CD4-positive, alpha-beta T cell treated with Interleukin-15 for 1 hour (primary cell): ENCODE measurements around the gene TMEM234.

Experiments
- DNase-seq: peaks from one replicate; pipeline ENCODE4 v3.0.0-alpha.2; 2020

TMEM234 gene

DNA sequence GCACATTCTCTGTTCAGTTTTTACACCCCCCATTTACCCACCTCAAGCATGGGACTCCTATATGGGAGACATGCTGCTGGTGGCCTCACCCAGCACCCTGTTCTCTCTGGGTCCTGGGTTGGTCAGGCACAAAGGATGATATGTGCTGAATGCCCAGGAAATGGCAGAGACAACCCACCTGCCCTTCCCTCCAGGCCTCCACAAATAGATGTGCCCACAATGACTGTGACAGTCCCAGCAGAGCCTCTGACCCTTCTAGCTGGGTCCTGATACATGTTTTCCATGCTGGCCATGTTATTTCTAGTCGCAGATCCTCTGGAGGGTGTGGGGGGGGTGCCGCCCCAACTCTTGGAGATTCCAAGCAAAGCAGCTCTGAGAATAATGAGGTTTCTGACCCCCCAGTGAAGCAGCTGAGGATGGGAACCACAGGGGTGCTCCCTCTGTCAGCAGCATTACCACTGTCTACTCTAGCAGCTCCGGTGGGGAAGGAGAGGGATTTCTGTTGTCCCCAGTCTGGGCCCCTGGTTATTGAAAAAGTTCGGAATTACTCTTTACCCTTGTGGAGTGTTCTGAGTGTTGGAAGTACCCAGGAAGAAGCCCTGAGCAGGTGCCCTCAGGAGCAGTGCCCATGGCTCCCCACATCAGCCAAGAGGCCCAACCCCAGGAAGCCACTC is 23.0 kb downstream of the TMEM234 start:
- DNase-seq: no peak

DNA sequence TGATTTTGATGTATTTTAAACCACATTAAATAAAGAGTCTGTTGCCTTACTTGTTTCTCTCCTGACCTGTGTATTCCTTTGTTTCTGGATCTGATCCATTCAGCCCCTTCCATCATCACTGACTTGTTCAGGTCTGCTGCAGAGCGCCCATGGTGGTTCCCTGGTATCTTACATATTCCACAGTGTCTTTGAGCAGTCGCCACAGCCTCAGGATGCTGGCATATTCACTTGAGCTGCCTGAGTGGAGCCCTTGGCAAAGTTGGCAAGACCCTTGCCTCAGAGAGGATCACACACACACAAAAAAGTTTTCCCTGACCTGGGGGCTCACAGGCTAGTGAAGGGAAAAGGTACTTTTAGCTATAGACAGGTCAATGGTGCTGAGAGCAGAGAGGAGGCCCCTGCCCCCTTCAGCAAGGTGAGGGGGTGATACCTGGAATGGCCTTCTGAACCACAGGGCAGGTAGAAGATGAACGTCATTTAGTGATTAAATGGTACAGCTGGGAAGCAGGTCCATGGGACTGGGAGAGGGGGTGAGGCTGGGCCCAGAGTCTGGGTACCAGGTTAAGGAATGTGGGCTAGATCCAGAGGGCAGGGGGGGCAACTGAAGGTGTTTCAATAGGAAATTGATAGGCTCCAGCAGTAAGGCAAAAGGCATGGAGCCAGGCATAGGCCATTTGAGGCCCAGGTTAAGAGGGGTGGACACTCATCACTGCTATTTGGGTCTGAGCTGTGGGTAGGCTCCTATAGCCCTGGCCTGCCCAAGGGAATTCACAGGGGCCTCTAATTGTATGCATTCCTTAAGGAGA is 23.7 kb downstream of the TMEM234 start:
- no peak for DNase-seq

DNA sequence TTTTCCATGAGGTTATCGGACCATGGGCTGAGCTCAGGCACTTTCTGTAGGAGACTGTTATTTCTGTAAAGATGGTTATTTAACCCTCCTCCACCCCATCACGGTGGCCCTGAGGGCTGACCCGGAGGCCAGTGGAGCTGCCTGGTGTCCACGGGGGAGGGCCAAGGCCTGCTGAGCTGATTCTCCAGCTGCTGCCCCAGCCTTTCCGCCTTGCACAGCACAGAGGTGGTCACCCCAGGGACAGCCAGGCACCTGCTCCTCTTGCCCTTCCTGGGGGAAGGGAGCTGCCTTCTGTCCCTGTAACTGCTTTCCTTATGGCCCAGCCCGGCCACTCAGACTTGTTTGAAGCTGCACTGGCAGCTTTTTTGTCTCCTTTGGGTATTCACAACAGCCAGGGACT is 24.3 kb downstream of the TMEM234 start:
- DNase-seq: no peak

DNA sequence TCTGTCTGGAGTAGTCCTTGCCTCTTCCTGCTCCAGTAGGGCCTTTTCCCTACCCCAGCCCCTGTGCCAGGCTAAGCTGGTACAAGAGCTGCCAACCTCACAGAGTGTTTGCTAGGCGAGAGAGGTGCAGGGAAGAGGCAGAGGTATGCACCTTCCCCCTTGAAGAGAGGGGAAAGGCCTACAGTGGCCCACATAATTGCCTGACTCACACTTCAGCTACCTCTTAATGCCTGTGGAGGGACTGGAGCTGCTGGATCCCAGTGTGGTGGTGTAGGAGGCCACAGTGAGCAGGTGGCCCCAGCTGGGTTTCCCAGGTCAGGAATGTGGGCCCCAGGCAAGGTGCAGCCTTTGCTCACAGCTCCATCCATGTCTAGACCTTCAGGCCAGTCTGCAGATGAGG is 25.1 kb downstream of the TMEM234 start:
- no peak for DNase-seq

DNA sequence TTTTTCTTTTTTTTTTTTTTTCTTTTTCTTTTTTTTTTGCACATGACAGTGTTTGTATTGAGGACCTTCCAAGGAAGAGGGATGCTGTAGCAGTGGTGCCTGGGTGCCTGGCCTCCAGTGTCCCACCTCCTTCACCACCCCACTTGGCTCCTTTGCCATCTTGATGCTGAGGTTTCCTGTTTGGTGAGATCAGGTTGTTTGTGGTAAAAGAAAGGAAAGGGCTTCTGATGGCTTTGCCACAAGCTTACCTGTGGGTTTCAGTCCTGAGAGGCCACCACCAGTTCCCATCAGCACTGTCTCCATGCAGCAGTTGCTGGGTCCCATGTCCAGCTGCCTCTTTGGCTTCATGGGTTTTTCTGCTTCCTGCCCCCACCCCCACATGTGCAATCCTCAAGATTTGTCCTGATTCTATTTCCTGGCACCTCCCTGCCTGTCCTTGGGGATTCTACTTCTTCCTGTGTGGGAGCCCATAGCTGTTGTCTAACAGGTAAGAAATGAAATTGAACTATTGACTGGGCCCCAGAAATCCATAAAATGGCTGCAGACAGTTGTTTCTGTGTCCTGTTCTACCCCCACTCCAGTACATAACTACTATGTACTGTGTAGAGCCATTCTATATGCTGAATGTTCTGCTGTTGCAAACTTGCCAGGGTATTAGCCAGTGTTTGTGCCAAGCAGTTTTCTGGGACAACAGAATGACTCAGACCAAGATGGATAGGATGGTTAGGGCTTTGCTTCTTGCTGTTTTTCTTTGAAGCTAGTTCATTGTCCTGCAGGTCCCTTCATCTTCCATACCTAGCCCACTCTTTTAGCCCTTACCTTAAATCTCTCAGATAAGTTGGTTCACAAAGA is 26.0 kb downstream of the TMEM234 start:
- no peak for DNase-seq

DNA sequence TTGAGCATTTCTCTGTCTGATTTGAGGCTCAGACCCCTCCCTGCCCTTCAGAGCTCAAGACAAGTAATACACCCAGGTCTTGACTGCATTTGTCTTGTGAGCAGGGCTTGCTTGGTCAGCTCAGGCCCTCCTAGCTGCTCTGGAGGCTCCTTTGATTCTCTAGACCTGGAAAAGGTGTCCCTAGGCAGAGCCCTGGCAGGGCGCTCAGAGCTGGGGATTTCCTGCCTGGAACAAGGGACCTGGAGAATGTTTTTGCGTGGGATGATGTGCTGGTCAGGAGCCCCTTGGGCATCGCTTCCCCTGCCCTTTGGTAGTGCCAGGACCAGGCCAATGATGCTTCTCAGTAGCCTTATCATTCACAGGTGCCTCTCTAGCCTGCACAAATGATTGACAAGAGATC is 26.6 kb downstream of the TMEM234 start:
- no peak for DNase-seq

DNA sequence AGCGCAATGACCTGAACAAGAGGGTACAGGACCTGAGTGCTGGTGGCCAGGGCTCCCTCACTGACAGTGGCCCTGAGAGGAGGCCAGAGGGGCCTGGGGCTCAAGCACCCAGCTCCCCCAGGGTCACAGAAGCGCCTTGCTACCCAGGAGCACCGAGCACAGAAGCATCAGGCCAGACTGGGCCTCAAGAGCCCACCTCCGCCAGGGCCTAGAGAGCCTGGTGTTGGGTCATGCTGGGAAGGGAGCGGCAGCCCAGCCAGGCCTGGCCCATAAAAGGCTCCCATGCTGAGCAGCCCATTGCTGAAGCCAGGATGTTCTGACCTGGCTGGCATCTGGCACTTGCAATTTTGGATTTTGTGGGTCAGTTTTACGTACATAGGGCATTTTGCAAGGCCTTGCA is 27.2 kb downstream of the TMEM234 start:
- no peak for DNase-seq

DNA sequence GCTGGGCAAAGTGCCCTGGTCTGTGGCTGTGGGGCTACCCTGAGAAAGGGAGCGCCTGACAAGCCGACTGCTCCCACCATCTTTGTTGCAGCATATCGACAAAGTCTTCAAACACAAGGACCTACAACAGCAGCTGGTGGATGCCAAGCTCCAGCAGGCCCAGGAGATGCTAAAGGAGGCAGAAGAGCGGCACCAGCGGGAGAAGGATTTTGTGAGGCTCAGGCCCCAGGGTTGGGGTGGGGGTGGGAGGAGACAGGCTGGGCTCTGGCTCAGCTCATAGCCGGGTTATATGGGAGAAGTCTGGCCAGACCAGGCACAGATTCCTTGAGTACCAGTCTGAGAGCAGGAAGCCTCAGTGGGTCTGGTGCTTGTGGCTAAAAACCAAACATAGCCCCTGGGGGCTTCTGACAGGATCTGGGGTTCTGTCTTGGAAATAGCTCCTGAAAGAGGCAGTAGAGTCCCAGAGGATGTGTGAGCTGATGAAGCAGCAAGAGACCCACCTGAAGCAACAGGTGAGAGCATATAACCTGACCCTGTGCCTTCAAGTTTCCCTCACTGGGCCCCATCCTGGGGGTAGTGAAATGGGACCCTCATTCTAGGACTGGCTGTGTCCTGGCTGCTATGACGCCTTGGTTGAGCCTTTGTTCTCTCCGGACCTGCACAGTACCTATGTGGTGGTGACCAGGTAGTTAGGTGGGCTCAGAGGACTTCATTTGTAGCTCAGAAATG is 29.8 kb downstream of the TMEM234 start:
- DNase-seq: no peak

DNA sequence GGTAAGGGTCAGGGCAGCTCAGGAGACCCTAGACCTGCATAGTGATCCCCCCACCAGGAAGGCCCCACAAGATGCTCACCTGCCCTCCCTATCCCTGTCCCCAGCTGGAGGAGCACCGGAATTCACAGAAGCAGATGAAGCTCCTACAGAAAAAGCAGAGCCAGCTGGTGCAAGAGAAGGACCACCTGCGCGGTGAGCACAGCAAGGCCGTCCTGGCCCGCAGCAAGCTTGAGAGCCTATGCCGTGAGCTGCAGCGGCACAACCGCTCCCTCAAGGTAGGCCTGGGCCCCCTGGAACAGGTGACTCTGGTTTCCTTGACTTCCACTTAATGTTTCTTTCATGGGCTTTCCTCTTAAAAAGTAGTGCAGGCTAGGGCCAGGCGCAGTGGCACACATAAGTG is 34.3 kb downstream of the TMEM234 start:
- no peak for DNase-seq

DNA sequence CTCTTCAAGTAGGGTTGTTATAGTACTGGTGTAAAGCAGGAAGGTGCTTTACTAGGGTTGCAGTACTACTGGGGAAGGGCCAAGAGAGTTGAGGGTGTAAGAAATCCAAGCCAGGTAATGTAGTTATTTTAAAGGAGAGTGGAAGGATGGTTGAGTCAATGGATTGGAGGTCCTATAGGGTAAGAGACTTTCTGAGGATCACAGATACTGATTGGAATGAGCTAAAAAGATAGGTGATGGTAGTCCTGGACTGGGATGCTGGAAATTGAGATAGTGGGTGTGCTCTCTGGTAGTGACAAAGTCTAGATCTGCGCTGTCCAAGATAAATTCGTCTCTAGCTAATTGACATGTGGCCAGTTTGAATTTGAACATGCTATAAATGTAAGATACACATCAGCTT is 35.7 kb downstream of the TMEM234 start:
- DNase-seq: no peak

DNA sequence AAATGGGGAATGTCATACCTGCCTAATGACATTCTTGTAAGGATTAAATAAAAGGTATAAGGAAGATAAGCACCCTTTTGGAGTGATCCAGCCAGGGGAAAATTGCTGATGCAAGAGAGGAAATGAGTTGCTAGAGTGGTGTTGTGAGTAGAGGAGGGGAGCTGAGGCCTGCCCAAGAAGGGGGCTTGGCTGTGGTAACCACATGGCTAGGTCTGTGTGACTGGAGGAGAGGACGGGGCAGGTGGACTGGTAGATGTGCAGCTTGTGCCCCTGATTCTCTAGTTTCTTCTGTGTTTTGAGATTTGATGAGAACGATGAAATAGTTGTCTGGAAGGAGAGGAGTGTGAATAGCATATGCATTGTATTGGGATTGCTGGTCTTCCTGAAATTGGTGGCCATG is 36.1 kb downstream of the TMEM234 start:
- no peak for DNase-seq

DNA sequence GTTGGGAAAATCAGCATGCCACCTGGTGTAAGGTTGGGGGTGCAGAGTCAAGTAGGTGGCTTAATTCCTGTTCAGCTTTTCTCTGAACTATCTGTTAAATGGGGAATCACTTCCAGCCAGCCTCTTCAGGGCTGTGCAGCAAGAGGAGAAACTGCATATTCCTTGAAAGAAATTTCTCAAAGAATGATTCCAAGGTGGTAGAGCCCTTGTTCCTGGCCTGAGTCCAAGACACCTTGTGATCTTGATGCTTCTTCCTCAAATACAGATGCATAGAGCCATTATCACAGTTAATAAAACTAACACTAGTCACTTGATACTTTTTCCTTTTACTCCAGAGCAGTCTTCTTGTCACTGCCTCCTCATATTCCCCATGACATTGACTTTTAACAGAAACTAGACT is 37.5 kb downstream of the TMEM234 start:
- DNase-seq: no peak

DNA sequence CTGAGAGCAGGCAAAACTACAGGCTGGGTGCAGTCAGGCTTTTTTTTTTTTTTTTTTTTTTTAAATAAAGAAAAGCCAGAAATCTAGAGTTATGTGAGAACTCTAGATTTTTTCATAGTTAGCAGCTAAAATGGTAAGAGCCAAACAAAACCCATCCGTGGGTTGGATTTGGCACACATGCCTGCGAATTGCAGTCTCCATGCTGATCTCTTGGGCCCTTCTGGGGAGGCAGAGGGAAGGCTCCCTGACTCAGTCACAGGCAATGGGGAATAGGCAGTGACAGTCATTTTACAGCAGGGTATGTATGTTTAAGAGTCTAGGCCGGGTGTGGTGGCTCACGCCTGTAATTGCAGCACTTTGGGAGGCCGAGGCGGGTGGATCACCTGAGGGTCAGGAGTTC is 40.1 kb downstream of the TMEM234 start:
- DNase-seq: no peak

DNA sequence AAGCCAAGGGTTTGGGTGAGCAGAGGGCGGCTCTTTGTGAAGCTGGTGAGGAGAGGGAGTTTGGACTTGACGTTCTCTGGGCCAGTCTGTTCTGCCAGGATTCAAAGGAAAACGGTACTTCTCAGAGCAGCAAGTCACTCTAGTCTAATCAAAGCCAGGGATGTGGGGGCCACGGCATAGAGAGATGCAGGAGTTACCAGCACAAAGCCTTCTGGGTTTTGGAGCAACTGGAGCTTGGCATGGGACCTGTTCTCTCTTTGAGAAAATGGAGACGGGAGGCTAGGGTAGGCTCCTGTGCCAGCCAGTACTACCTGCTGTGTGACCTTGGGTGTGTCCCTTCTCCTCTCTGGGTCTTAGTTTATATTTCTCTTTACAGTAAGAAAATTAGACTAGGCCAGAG is 40.6 kb downstream of the TMEM234 start:
- DNase-seq: no peak

DNA sequence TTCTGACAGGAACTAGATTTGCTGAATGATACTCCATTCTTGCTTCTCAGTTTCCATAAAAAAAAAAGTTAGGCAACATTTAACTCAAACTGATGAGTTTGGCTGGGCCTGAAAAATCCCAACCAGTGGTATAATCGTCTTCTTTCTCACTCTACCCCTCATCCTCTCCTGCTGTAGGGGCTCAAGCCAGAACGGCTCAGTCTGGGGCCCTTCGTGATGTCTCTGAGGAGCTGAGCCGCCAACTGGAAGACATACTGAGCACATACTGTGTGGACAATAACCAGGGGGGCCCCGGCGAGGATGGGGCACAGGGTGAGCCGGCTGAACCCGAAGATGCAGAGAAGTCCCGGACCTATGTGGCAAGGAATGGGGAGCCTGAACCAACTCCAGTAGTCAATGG is 41.1 kb downstream of the TMEM234 start:
- no peak for DNase-seq

DNA sequence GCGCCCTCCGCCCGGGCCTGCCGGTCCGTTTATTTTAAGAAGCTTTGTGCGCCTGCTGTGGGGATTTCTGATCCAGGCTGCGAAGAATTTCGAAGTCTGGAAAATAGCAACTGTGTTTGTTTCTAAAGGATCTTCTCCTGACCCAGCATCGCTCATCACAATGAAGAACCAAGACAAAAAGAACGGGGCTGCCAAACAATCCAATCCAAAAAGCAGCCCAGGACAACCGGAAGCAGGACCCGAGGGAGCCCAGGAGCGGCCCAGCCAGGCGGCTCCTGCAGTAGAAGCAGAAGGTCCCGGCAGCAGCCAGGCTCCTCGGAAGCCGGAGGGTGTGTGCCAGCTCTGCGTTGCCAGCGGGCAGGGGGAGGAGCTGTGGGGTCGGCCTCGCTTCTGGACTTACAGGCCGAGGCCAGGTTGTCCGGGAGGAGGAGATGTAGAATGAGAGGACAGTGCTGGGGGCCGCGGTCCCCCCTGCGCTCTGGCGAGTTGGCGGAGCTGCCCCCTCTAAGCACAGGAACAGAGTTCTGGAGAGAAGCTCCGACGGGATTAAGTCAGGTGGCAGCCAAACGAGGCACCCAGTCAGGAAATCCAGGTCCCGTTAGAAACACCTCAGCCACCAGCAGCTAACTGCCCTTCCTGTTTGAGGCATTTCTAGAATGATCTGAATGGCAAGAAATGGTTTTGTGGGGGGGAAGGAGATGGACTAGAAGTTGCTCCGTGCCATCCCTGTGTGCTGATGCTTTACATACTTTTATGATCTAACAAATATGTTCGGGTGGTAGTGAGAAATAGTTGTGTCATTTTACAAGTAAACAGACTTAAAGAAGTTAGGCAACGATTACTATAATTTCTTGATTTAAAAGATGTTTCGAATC is 41.7 kb downstream of the TMEM234 start:
- peak; percentile 26 for DNase-seq

DNA sequence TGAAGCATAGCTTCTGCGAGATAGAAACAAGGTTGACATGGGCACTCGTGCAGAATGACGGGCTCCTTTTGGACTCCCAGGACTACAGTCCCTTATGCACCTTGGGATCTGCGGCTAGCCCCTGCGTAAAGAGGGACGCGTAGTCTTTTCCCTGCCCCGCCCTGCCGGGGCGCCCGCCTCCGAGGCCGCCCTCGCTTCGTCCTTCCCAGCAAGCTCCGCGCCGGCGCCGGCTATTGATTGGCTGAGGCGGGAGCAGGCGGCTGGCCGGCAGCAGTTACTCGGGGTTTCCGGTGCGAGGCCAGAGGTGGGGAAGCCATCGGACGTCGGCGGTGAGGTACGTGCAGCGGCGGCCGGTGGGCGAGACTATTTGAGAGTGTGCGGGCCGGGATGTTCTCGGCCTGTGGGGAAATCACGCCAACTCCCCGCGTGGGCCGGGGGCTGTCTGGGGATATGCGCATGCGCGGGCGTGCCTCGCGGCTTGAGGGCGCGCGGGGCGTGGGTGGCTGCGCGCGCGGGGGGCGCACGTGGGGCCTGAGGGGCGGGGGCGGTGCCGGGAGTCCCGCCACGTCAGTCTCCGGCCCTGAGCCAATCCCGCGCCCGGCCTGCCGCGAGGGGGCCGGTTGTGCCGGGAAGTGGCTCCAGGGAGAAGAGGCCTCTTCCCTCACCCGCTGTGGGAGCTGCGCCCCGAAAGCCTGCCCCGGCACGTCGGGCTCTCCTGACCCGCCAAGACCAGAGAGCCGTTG is 42.5 kb downstream of the TMEM234 start, which contains the start of gene TXLNA:
Gene TXLNA, plus strand, starts transcription at position 233 of the 743 bp plus-strand sequence. CDS start 671 bp downstream, outside the sequence.
- peak; percentile 89 for DNase-seq

DNA sequence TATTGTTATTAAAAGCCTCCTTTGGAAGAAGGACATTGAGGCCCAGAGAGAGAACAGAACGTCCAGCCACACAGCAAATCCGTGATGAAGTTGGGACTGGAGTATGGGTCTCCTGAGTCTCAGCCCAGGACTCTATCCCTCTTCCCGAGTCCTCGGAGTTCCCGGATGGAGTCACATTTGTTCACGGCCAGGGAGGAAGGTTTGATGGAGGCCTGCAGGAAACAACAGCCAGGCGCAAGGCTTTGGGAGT is 43.0 kb downstream of the TMEM234 start:
- DNase-seq: no peak

DNA sequence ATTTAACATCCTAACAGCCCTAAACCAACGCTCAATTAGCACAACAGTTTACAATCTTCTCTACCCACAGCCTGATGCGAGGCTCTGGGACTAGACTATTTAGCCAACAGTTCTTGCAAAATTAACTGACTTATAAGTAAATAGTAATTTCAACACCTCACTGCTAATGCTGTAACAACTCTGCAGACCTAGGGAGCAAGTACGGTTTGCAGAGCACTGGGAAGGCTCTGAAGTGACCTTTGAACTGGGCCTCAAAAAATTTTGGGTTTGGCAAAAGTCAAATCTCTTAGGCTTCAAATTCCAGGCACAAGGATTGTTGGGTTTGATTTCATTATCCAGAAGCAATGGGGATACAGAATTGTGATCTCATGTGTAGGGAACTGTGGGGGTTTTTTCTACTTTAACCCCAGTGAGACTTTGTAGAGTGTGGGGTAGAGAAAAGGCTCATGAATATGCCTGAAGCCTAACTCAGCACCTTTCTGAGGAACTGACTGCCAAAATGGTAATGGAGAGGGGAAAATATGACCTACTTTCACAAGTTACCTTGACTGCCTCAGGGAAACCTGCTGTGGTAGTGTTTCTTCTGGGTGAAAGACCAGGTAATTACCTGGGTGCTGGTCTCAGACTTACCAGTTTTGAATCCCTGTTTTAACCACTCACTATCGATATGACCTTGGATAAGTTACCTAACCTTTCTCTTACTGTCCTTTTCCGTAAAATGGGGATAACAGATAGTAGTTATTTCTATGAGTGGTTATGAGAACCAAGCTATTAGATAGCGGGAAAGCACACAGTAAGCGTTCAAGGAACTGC is 43.6 kb downstream of the TMEM234 start:
- no peak for DNase-seq

DNA sequence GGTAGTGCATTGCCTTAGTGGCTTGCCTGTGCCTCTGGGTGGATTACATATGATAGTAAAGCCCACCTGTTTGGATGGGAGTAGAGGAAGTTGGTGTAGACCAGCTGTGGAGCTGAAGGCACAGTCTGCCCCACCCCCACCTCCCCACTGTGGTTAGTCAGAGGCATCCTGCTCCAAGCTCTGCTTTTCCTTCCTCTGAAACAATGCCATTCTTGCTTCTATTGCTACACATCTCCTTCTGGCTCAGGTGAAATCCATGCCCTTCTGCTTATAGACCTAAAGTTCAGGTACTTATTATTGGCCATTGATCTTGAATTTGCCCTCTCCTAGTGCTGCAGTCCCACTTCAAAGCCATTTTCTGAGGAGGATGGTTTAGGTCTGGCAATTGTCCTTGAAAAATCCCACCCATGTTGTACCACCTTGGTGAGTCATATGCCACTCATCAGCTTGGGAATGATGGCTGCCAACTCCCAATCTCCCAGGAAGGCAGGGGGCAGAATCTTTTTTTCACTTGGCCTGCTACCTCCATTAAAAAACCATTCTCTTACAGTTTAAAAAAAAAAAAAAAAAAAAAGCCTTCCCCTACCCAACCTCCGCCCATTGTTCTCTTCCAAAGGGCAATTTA is 49.4 kb downstream of the TMEM234 start:
- no peak for DNase-seq
